ENCODE results near the gene PGRMC1.
A peak's percentile ranks its signal among the peaks of the same experiment; 100 is the strongest.
"Not testable (repeated sequence)": the region's sequence is repeated elsewhere in the genome, so short reads cannot be mapped to it uniquely, and the experiment has no call there.

The PGRMC1 gene

GRCh38 chrX:119190831-119191230, 45.3 kb upstream of the PGRMC1 start:
- no peak overlapping the region for H3K4me3 ChIP-seq (replicated peaks; ENCODE audit: low read depth, low read length)
- TF ChIP-seq, protein P1, sequence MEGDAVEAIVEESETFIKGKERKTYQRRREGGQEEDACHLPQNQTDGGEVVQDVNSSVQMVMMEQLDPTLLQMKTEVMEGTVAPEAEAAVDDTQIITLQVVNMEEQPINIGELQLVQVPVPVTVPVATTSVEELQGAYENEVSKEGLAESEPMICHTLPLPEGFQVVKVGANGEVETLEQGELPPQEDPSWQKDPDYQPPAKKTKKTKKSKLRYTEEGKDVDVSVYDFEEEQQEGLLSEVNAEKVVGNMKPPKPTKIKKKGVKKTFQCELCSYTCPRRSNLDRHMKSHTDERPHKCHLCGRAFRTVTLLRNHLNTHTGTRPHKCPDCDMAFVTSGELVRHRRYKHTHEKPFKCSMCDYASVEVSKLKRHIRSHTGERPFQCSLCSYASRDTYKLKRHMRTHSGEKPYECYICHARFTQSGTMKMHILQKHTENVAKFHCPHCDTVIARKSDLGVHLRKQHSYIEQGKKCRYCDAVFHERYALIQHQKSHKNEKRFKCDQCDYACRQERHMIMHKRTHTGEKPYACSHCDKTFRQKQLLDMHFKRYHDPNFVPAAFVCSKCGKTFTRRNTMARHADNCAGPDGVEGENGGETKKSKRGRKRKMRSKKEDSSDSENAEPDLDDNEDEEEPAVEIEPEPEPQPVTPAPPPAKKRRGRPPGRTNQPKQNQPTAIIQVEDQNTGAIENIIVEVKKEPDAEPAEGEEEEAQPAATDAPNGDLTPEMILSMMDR (IDR thresholded peaks at IDR 0.05; ENCODE audit: low read depth, low read length, missing control alignments) = no peak
- DNase-seq (ENCODE audit: extremely low read depth, low read depth) = peak; percentile 20

DNA sequence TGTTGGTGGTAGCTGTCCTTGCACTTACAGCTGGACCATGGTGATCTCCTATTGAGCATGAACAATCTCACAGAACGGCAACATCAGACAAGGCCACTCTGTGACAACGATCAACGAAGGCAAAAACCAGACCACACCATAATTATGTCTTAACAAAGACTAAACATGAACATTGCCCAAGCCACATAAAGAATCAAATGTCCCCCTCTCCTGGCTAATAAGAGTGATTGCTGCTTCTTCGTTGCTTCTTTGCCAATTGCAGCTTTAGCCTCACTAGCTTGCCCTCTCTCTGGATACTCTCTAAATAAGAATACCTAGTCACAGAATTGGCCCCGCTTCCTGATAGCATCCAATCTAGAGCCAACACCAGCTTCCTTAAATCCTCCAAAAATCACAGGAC, 41.5 kb upstream of the PGRMC1 start:
- TF ChIP-seq, protein P1 (IDR thresholded peaks at IDR 0.05; ENCODE audit: low read depth, low read length, missing control alignments) = peak; percentile 25
- no peak overlapping the region for H3K4me3 ChIP-seq (replicated peaks; ENCODE audit: low read depth, low read length)
- no peak for DNase-seq (ENCODE audit: extremely low read depth, low read depth)

- TF ChIP-seq, protein P1 (IDR thresholded peaks at IDR 0.05; ENCODE audit: low read depth, low read length, missing control alignments) = no peak
- no peak overlapping the region for H3K4me3 ChIP-seq (replicated peaks; ENCODE audit: low read depth, low read length)
- DNase-seq (ENCODE audit: extremely low read depth, low read depth) = no peak
Measured at GRCh38 chrX:119201570-119201969, 34.5 kb upstream of the PGRMC1 start.

- TF ChIP-seq, protein P1 (IDR thresholded peaks at IDR 0.05; ENCODE audit: low read depth, low read length, missing control alignments) = no peak
- H3K4me3 ChIP-seq (replicated peaks; ENCODE audit: low read depth, low read length) = no peak overlapping the region
- DNase-seq (ENCODE audit: extremely low read depth, low read depth) = no peak
Measured at GRCh38 chrX:119206203-119206602, 29.9 kb upstream of the PGRMC1 start.

GRCh38 chrX:119207483-119207882, 28.6 kb upstream of the PGRMC1 start:
- not testable (repeated sequence) for H3K4me3 ChIP-seq (replicated peaks; ENCODE audit: low read depth, low read length); DNase-seq (ENCODE audit: extremely low read depth, low read depth)

GRCh38 chrX:119208401-119209057, 27.6 kb upstream of the PGRMC1 start:
- TF ChIP-seq, protein P1 (IDR thresholded peaks at IDR 0.05; ENCODE audit: low read depth, low read length, missing control alignments) = no peak
- no peak overlapping the region for H3K4me3 ChIP-seq (replicated peaks; ENCODE audit: low read depth, low read length)
- DNase-seq (ENCODE audit: extremely low read depth, low read depth) = no peak

DNA sequence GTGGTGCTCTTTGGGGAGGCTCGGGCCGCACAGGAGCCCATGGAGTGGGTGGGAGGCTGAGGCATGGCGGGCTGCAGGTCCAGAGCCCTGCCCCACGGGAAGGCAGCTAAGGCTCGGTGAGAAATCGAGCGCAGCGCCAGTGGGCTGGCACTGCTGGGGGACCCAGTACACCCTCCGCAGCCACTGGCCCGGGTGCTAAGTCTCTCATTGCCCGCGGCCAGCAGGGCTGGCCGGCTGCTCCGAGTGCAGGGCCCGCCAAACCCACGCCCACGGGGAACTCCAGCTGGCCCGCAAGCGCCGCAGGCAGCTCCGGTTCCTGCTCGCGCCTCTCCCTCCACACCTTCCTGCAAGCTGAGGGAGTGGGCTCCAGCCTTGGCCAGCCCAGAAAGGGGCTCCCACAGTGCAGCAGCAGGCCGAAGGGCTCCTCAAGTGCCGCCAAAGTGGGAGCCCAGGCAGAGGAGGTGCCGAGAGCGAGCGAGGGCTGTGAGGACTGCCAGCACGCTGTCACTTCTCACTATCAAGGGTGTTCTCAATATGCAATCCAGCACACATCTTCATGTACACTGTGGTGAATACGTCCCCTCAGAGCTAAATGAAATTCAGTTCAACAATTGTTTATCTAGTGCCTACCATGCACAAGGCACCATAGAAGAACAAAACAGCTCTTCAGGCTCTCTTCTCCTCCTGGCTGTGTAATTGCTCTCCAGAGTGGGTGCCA, 25.0 kb upstream of the PGRMC1 start:
- DNase-seq (ENCODE audit: extremely low read depth, low read depth); H3K4me3 ChIP-seq (replicated peaks; ENCODE audit: low read depth, low read length): not testable (repeated sequence)

DNA sequence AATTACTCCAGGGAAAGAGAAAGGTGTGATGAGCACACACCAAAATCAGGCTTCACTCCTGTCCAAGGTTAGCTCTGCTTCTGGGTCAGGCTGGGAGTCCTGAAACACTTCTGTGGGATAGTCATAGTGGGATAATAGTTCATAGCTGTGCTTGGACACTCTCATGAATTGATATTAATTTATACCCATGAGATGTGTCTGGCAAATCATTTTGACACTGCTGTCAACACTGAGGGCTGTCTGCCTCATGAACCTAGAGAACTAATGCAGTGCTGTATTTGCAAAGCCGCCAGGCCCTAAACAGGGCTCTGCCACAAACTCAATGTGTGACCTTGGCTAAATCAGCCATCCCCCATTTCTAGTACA, 24.5 kb upstream of the PGRMC1 start:
- TF ChIP-seq, protein P1 (IDR thresholded peaks at IDR 0.05; ENCODE audit: low read depth, low read length, missing control alignments) = no peak
- no peak overlapping the region for H3K4me3 ChIP-seq (replicated peaks; ENCODE audit: low read depth, low read length)
- no peak for DNase-seq (ENCODE audit: extremely low read depth, low read depth)
